GM12872 (cell line): ENCODE data around the gene NGRN.

Experiments
- CTCF ChIP-seq: IDR thresholded peaks from 3 replicates; pipeline ENCODE4 v1.5.1; 2011; ENCODE audit warnings: low read depth, mild to moderate bottlenecking, low read length, moderate library complexity; ENCODE audit not compliant: insufficient read depth

Gene NGRN

GRCh38 chr15:90241343-90242192 lies 23.9 kb upstream of the NGRN start:
- no peak for TF ChIP-seq CTCF

- TF ChIP-seq CTCF, result no peak
Observed at GRCh38 chr15:90243943-90244639, 21.4 kb upstream of the NGRN start.

DNA sequence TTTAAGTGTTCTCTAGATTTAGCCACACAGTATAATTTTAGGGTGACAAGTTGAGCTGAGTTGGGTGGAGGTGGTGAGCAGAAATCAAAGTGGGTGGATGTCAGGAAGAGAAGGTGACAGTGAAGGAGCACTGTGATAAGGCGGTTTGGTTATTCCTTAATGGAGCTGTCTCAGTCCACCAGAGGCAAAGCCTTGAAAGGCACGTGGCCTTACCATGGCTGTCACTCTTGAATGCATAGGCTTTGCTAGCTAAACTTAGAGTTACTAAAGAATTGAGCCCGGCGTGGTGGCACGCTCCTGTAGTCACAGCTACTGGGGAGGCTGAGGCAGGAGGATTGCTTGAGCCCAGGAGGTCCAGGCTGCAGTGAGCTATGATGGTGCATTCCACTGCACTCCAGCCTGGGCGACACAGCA lies 16.7 kb upstream of the NGRN start:
- TF ChIP-seq CTCF, result no peak

DNA sequence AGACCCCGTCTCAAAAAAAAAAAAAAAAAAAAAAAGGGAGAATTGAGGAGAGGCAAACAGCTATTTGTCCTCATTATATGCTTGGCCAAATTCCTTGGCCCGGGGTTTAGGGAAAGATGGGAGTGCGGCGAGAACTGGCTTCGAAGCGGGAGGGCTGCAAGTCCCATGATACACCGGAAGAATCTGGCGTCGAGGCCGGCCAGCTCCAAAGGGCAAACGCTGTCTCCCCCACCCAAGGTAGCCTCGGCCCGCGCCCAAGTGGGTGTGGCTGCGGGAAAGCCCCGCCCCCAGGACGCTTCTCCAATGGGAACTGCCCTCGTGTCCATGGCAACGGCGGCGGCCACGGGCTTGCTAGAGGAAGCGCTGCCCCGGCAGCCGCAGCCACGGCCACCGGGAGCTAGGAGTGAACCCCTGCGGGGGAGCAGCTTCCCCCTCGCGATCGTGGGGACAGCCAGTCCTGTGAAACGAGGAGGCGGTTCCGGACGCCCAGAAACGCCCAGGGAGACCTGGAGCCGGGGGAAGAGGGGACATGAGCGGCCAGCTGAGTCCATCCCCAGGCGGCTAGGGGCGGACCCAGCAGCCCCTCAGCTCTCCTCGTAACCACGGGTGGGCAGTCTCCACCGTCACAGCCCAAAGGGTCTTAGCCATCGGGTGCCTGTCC lies 16.1 kb upstream of the NGRN start, which contains the start of gene TTLL13:
TTLL13 (plus strand) TSS at position 354 of the 661 bp plus-strand sequence. CDS start 1,075 bp downstream, outside the sequence.
- TF ChIP-seq CTCF, result no peak

DNA sequence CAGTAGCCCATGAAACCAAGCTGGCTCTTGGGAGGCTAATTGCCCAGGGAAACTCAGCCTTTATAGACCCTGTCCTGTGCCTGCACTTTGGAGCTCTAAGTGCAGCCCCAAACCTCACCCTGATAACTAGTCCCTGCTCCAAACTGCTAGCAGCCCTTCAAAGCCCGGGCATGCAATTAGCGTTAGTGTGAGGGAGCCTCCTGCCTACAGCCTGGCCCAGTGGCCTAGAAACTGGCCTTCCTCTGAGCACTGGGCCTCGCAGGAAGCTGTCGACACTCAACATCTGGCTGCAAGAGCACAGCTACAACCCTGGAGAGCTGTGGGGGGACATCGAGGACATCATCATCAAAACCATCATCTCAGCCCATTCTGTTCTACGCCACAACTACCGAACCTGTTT lies 7.7 kb upstream of the NGRN start:
- no peak for TF ChIP-seq CTCF

GRCh38 chr15:90259524-90259923 lies 5.9 kb upstream of the NGRN start:
- TF ChIP-seq CTCF, result no peak

DNA sequence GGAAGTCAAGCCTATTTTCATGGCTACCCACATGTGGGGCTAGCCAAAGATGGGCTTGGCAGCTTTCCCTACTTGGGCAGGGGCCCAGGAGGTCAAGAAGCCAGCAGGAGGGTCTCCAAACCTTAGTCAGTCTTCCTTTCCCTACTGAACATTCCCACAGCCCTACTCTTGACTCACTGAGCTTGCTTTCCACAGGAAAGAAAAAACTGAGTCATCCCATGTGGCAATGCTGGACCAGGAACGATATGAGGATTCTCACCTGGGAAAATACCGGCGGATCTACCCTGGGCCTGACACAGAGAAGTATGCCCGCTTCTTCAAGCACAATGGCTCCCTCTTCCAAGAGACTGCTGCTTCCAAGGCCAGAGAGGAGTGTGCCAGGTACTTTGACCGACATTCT lies 3.7 kb upstream of the NGRN start:
- TF ChIP-seq CTCF, result no peak
